B cell (primary cell): Measurements from ENCODE around the gene DNAJA3. TPM values are rescaled to one million over a fixed set of nuclear protein-coding genes. Genes with fewer than 3 reads are reported as not detected.

ENCODE experiments used
- ATAC-seq: fragments of 200-7000 bp; cut with Tn5 transposase; one replicate; pipeline ENCODE4 v1.10.0; 2021; ENCODE audit warnings: low read depth, mild to moderate bottlenecking, moderate number of reproducible peaks, moderate library complexity
- CTCF ChIA-PET: fragments of 350-600 bp; sonication (Branson Sonifier 250); formaldehyde crosslinking; loops from one replicate; lab custom pipeline; 2021; ENCODE audit warnings: antibody characterized with exemption, inconsistent platforms; lab: Charles Lee
- POLR2A ChIA-PET: fragments of 350-600 bp; sonication (Branson Sonifier 250); formaldehyde crosslinking; loops from one replicate; lab custom pipeline; 2021; ENCODE audit warnings: antibody characterized with exemption; lab: Charles Lee
- DNase-seq: peaks from one replicate; pipeline ENCODE4 v3.0.0; 2013
- H2AFZ ChIP-seq: 2 replicates; pipeline ENCODE4 v1.6.1; 2012; ENCODE audit warnings: mild to moderate bottlenecking, low read depth, low read length; ENCODE audit not compliant: insufficient read depth, poor library complexity, severe bottlenecking
- H3K27ac ChIP-seq, 2 donors: 1 replicate in 1 of 2; 2 replicates in 1 of 2; pipeline ENCODE4 v1.5.1; 2012 to 2013; ENCODE audit warnings: low read length in 2 of 2, mild to moderate bottlenecking in 2 of 2, moderate library complexity in 1 of 2
- H3K27me3 ChIP-seq, 4 experiments: fragments of 200-600 bp in 1 of 4; sonication (generic) in 1 of 4; replicated peaks in 1 of 4; 1 replicate in 2 of 4; 2 replicates in 2 of 4; pipeline versions ENCODE4 v1.6.1 to v1.7.0; 2013 to 2016; ENCODE audit warnings: low read length in 3 of 4, mild to moderate bottlenecking in 2 of 4, mixed read lengths in 1 of 4, moderate library complexity in 1 of 4; ENCODE audit not compliant: insufficient read depth in 4 of 4, control insufficient read depth in 3 of 4; ENCODE audit errors: control extremely low read depth in 1 of 4
- H3K36me3 ChIP-seq, 2 experiments: replicated peaks in 1 of 2; 1 replicate in 1 of 2; 2 replicates in 1 of 2; pipeline versions ENCODE4 v1.6.1 to v1.7.1; 2013; ENCODE audit warnings: low read length in 1 of 2; ENCODE audit not compliant: insufficient read depth in 2 of 2, control insufficient read depth in 1 of 2; ENCODE audit errors: control extremely low read depth in 1 of 2, extremely low read depth in 1 of 2
- H3K4me1 ChIP-seq, 2 donors: fragments of 200-600 bp in 1 of 2; sonication (generic) in 1 of 2; 1 replicate in 1 of 2; 2 replicates in 1 of 2; pipeline versions ENCODE4 v1.5.1 to v1.6.1; 2013 to 2017; ENCODE audit warnings: low read length in 2 of 2; ENCODE audit not compliant: control insufficient read depth in 2 of 2, insufficient read depth in 2 of 2
- H3K4me2 ChIP-seq: replicated peaks from 2 replicates; pipeline ENCODE3; 2012; ENCODE audit warnings: mild to moderate bottlenecking, low read depth, low read length; ENCODE audit not compliant: poor library complexity, severe bottlenecking
- H3K4me3 ChIP-seq, 5 experiments: fragments of 200-600 bp in 1 of 5; sonication (generic) in 1 of 5; 1 replicate in 3 of 5; 2 replicates in 2 of 5; pipeline versions ENCODE4 v1.5.1 to v1.7.0; 2011 to 2016; ENCODE audit warnings: low read length in 4 of 5, mild to moderate bottlenecking in 4 of 5, low read depth in 2 of 5, control low read depth in 1 of 5, moderate library complexity in 1 of 5; ENCODE audit not compliant: insufficient read depth in 1 of 5; ENCODE audit errors: control extremely low read depth in 1 of 5, extremely low read depth in 1 of 5
- H3K79me2 ChIP-seq: fragments of 200-600 bp; sonication (generic); one replicate; pipeline ENCODE4 v1.6.0; 2016; ENCODE audit warnings: low read length; ENCODE audit not compliant: control insufficient read depth, insufficient read depth
- H3K9ac ChIP-seq: fragments of 200-600 bp; sonication (generic); 2 replicates; pipeline ENCODE4 v1.6.1; 2017; ENCODE audit warnings: mild to moderate bottlenecking, low read length, moderate library complexity
- H3K9me3 ChIP-seq, 3 donors: one replicate each; pipeline versions ENCODE4 v1.6.1 to v1.7.1; 2013; ENCODE audit warnings: low read length in 2 of 3; ENCODE audit not compliant: control insufficient read depth in 2 of 3, insufficient read depth in 1 of 3; ENCODE audit errors: control extremely low read depth in 1 of 3
- H4K20me1 ChIP-seq: 2 replicates; pipeline ENCODE4 v1.6.0; 2012; ENCODE audit warnings: mild to moderate bottlenecking, low read length; ENCODE audit not compliant: insufficient read depth, control insufficient read depth, poor library complexity, severe bottlenecking
- H3K27ac Mint-ChIP-seq: one replicate; pipeline ENCODE4 v1.8.0; 2021; ENCODE audit warnings: mixed read lengths
- H3K27me3 Mint-ChIP-seq: one replicate; pipeline ENCODE4 v1.8.0; 2021; ENCODE audit warnings: mixed read lengths
- H3K4me1 Mint-ChIP-seq: one replicate; pipeline ENCODE4 v1.8.0; 2021; ENCODE audit warnings: mixed read lengths
- H3K4me3 Mint-ChIP-seq: one replicate; pipeline ENCODE4 v1.8.0; 2021; ENCODE audit warnings: mixed read lengths
- H3K9me3 Mint-ChIP-seq: one replicate; pipeline ENCODE4 v1.8.0; 2022; ENCODE audit warnings: mixed read lengths; ENCODE audit not compliant: insufficient read depth
- CTCF ChIP-seq: fragments of 200-600 bp; IDR thresholded peaks from one replicate; pipeline ENCODE4 v1.8.0; 2022; ENCODE audit warnings: antibody characterized with exemption, mild to moderate bottlenecking
- EZH2 ChIP-seq: IDR thresholded peaks from 2 replicates; pipeline ENCODE4 v1.6.1; 2012; ENCODE audit warnings: borderline replicate concordance, low read depth, mild to moderate bottlenecking, moderate library complexity, low read length; ENCODE audit not compliant: insufficient read depth, poor library complexity, severe bottlenecking
- WGBS: methylation state at CpG from one replicate; pipeline ENCODE4 v1.1.5; 2013; ENCODE audit warnings: missing lambda C conversion rate; ENCODE audit not compliant: insufficient coverage; 5-methylcytosine and 5-hydroxymethylcytosine counted together
- intact Hi-C: fragments of 100-400 bp; cut with micrococcal nuclease; formaldehyde crosslinking; loops from one replicate; pipeline ENCODE4 v1.10.0; 2022
- polyA plus RNA-seq: library from polyadenylated mRNA; depleted of rRNA; stranded (reverse); fragments of >200 nt; gene quantifications from 2 replicates; pipeline ENCODE4 v1.2.3, GENCODE V29; 2012
- total RNA-seq, 2 donors: library from RNA; stranded (reverse); fragments of 120-200 nt in 1 of 2; gene quantifications; 1 replicate in 1 of 2; 2 replicates in 1 of 2; pipeline versions ENCODE4 v1.2.3 to v1.2.4, GENCODE V29; 2013 to 2022

DNAJA3 gene
- total and polyA plus RNA-seq, 2 donors (not counting 1 experiment from before 2014, with no cell fraction given): 59.3 to 67.7 TPM

GRCh38 chr16:4404967-4405696 is 20.5 kb upstream of the DNAJA3 start:
- no peaks in the 10 kb centered on the region for H3K27me3 ChIP-seq
- Mint-ChIP-seq H3K27ac (no peak overlapping the region), H3K9me3 (no peaks in the 10 kb centered on the region), H3K4me1 (peaks cover 10% of the 10 kb centered on the region), H3K27me3 (no peaks in the 10 kb centered on the region), H3K4me3 (no peak overlapping the region)
- H2AFZ ChIP-seq: no peak overlapping the region
- ATAC-seq: no peak
- no peak overlapping the region for H3K27ac ChIP-seq
- peaks cover 0 to 82% of the 10 kb centered on the region in 2 experiments for H3K36me3 ChIP-seq
- H3K9ac ChIP-seq: no peak overlapping the region
- H3K4me3 ChIP-seq: no peak overlapping the region
- H3K9me3 ChIP-seq: no peaks in the 10 kb centered on the region
- DNase-seq: peak; percentile 40
- CTCF ChIA-PET: interaction anchor here (0.7 to 7.6 kb wide), 7 partner anchors 10 to 151 kb away, joined by 3 to 112 read pairs (median 5); partner anchors contain the start of gene CORO7
- TF ChIP-seq CTCF: no peak
- no peak for TF ChIP-seq EZH2
- WGBS: 93% methylated on average over 24 of the region's 24 CpGs
- peaks cover 82% of the 10 kb centered on the region for H4K20me1 ChIP-seq
- POLR2A ChIA-PET: interaction anchor here (0.6 kb wide), 1 partner anchor 63 kb away, joined by 6 read pairs; no protein-coding TSS in a partner anchor
- peaks cover 47% of the 10 kb centered on the region for H3K79me2 ChIP-seq
- H3K4me1 ChIP-seq: peaks cover 0 to 6% of the 10 kb centered on the region in 2 donors
- intact Hi-C loops: loop anchor here (5.0 kb wide), 2 partner anchors 203 to 552 kb away; partner anchors contain the start of gene SEC14L5
- no peak overlapping the region for H3K4me2 ChIP-seq
